GM12878 (cell line): ENCODE data around the gene DNAH5. TPM values are rescaled to one million over a fixed set of nuclear protein-coding genes. Genes with fewer than 3 reads are reported as not detected.

Experiments
- ATAC-seq: fragments of 200-7000 bp; cut with Tn5 transposase; 3 replicates; pipeline ENCODE4 v1.9.1; 2020; ENCODE audit warnings: mild to moderate bottlenecking, moderate library complexity
- BruUV-seq: library from RNA; stranded (reverse); fragments of 400-500 nt; replicated peaks from 2 replicates; lab custom pipeline; 2021; lab: Mats Ljungman, UMichigan
- CTCF ChIA-PET: fragments of 300-600 bp; sonication (Branson Sonifier 250); formaldehyde crosslinking; extraction: SDS; loops from one replicate; lab custom pipeline; 2021; ENCODE audit warnings: inconsistent platforms; lab: Yijun Ruan, JAX
- POLR2A ChIA-PET: fragments of 350-600 bp; formaldehyde crosslinking; extraction: SDS; loops from one replicate; lab custom pipeline; 2021; ENCODE audit warnings: inconsistent platforms; lab: Charles Lee
- RAD21 ChIA-PET: fragments of 300-600 bp; sonication (Branson Sonifier 250); formaldehyde crosslinking; loops from one replicate; lab custom pipeline; 2023; ENCODE audit warnings: antibody characterized with exemption; ENCODE audit not compliant: unreplicated experiment; lab: Charles Lee
- SMC1A ChIA-PET: fragments of 300-600 bp; sonication (Branson Sonifier 250); formaldehyde crosslinking; loops from one replicate; lab custom pipeline; 2023; ENCODE audit not compliant: unreplicated experiment, uncharacterized antibody; lab: Charles Lee
- DNase-seq: peaks from one replicate; pipeline ENCODE4 v3.0.0-alpha.2; 2011; ENCODE audit warnings: low read depth, low spot score
- FAIRE-seq: peaks from 3 replicates; lab custom pipeline; 2011; peaks lifted over from hg19 to GRCh38; lab: Jason Lieb, UNC
- H2AFZ ChIP-seq: 2 replicates; pipeline ENCODE4 v1.6.0; 2011; ENCODE audit warnings: low read depth, low read length, control low read depth; ENCODE audit not compliant: control insufficient read depth
- H3K27ac ChIP-seq: 2 replicates; pipeline ENCODE4 v1.5.1; 2011; ENCODE audit warnings: control low read depth; ENCODE audit not compliant: control insufficient read depth, insufficient read depth
- H3K27me3 ChIP-seq, 2 experiments: replicated peaks in 1 of 2; 2 replicates each; pipeline versions ENCODE4 v1.6.0 to v1.6.1; 2011; ENCODE audit warnings: low read length in 1 of 2; ENCODE audit not compliant: control insufficient read depth in 2 of 2, insufficient read depth in 2 of 2
- H3K36me3 ChIP-seq, 2 experiments: 2 replicates each; pipeline ENCODE4 v1.5.1; 2011; ENCODE audit warnings: low read length in 1 of 2; ENCODE audit not compliant: control insufficient read depth in 2 of 2, insufficient read depth in 2 of 2
- H3K4me1 ChIP-seq: 2 replicates; pipeline ENCODE4 v1.6.1; 2011; ENCODE audit warnings: mild to moderate bottlenecking, low read length, moderate library complexity, mixed read lengths; ENCODE audit not compliant: control insufficient read depth, insufficient read depth
- H3K4me2 ChIP-seq: 2 replicates; pipeline ENCODE4 v1.6.0; 2011; ENCODE audit warnings: control low read depth; ENCODE audit not compliant: control insufficient read depth, insufficient read depth
- H3K4me3 ChIP-seq: fragments of 200-600 bp; sonication (generic); 2 replicates; pipeline ENCODE4 v1.5.1; 2016
- H3K79me2 ChIP-seq: 2 replicates; pipeline ENCODE4 v1.6.0; 2011; ENCODE audit warnings: low read length; ENCODE audit not compliant: control insufficient read depth, insufficient read depth
- H3K9ac ChIP-seq: 2 replicates; pipeline ENCODE4 v1.8.0; 2011; ENCODE audit warnings: low read length, control low read depth, mixed read lengths; ENCODE audit not compliant: control insufficient read depth, insufficient read depth
- H3K9me3 ChIP-seq: replicated peaks from 3 replicates; pipeline ENCODE4 v1.5.1; 2011; ENCODE audit warnings: mild to moderate bottlenecking, low read length; ENCODE audit not compliant: control insufficient read depth, insufficient read depth
- H4K20me1 ChIP-seq: 2 replicates; pipeline ENCODE4 v1.6.0; 2011; ENCODE audit not compliant: control insufficient read depth, insufficient read depth
- ATF2 ChIP-seq: IDR thresholded peaks from 2 replicates; pipeline ENCODE4 v1.6.1; 2012; ENCODE audit warnings: low read length, inconsistent platforms
- BCL11A ChIP-seq: IDR thresholded peaks from 2 replicates; pipeline ENCODE4 v1.6.1; 2011; ENCODE audit warnings: low read depth, low read length
- BMI1 ChIP-seq: fragments of 450-650 bp; IDR thresholded peaks from 2 replicates; pipeline ENCODE4 v1.6.1; 2016; ENCODE audit warnings: mild to moderate bottlenecking, moderate library complexity, borderline replicate concordance
- CBX5 ChIP-seq: sonication (generic); IDR thresholded peaks from 2 replicates; pipeline ENCODE4 v1.6.1; 2016; ENCODE audit warnings: low read depth, moderate library complexity, mild to moderate bottlenecking, inconsistent platforms
- CTCF ChIP-seq, 3 experiments: IDR thresholded peaks in 2 of 3; conservative IDR thresholded peaks in 1 of 3; 2 replicates each; pipeline ENCODE4 v1.5.1; 2011; ENCODE audit warnings: low read depth in 3 of 3, low read length in 3 of 3, mild to moderate bottlenecking in 3 of 3, control low read depth in 2 of 3, moderate library complexity in 2 of 3, inconsistent platforms in 1 of 3, mixed read lengths in 1 of 3; ENCODE audit not compliant: control insufficient read depth in 2 of 3, insufficient read depth in 1 of 3; ENCODE audit errors: extremely low read depth in 1 of 3
- EGR1 ChIP-seq, 2 experiments: IDR thresholded peaks; 1 replicate in 1 of 2; 2 replicates in 1 of 2; pipeline ENCODE4 v1.6.1; 2011 to 2012; ENCODE audit warnings: low read depth in 2 of 2, low read length in 2 of 2, borderline replicate concordance in 1 of 2, mild to moderate bottlenecking in 1 of 2, moderate library complexity in 1 of 2
- EP300 ChIP-seq, 2 experiments: fragments of 150-350 bp in 1 of 2; IDR thresholded peaks; 2 replicates each; pipeline ENCODE4 v1.6.1; 2011 to 2012; ENCODE audit warnings: low read depth in 2 of 2, low read length in 2 of 2, borderline replicate concordance in 1 of 2, improper control_type of control experiment in 1 of 2, inconsistent platforms in 1 of 2; ENCODE audit not compliant: control insufficient read depth in 1 of 2
- HDAC6 ChIP-seq: fragments of 200-600 bp; sonication (generic); IDR thresholded peaks from one replicate; pipeline ENCODE4 v1.8.0; 2017; ENCODE audit warnings: antibody characterized with exemption; ENCODE audit not compliant: unreplicated experiment
- HDGF ChIP-seq: fragments of 450-650 bp; IDR thresholded peaks from 2 replicates; pipeline ENCODE4 v1.6.1; 2016; ENCODE audit warnings: antibody characterized with exemption
- IKZF1 ChIP-seq: fragments of 450-650 bp; conservative IDR thresholded peaks from 2 replicates; pipeline ENCODE4 v1.6.1; 2017; ENCODE audit warnings: antibody characterized with exemption, mild to moderate bottlenecking
- MEF2B ChIP-seq: fragments of 450-650 bp; IDR thresholded peaks from 2 replicates; pipeline ENCODE4 v1.6.1; 2018; ENCODE audit warnings: mild to moderate bottlenecking, moderate library complexity; ENCODE audit not compliant: partially characterized antibody, poor library complexity, severe bottlenecking
- MXI1 ChIP-seq: fragments of 150-350 bp; IDR thresholded peaks from 2 replicates; pipeline ENCODE4 v1.6.1; 2011; ENCODE audit warnings: low read depth, mild to moderate bottlenecking, inconsistent platforms, low read length, improper control_type of control experiment
- NFYA ChIP-seq: IDR thresholded peaks from 2 replicates; pipeline ENCODE4 v1.6.1; 2011; ENCODE audit warnings: low read depth, mild to moderate bottlenecking, low read length, improper control_type of control experiment, borderline replicate concordance
- NR2C1 ChIP-seq: fragments of 450-650 bp; IDR thresholded peaks from 2 replicates; pipeline ENCODE4 v1.6.1; 2017; ENCODE audit warnings: antibody characterized with exemption, mild to moderate bottlenecking, moderate library complexity
- POLR2AphosphoS2 ChIP-seq: IDR thresholded peaks from 2 replicates; pipeline ENCODE4 v1.6.1; 2011; ENCODE audit warnings: low read depth, mild to moderate bottlenecking, low read length, improper control_type of control experiment, moderate library complexity
- ZZZ3 ChIP-seq: IDR thresholded peaks from 2 replicates; pipeline ENCODE4 v1.6.1; 2011; ENCODE audit warnings: low read depth; ENCODE audit not compliant: control insufficient read depth, insufficient read length
- in situ Hi-C: fragments of 300-500 bp; cut with MboI; formaldehyde crosslinking; loops from 9 replicates; pipeline ENCODE4 v1.14.3; 2018; ENCODE audit warnings: mixed read lengths
- intact Hi-C: fragments of 100-400 bp; cut with micrococcal nuclease; formaldehyde crosslinking; loops from one replicate; pipeline ENCODE4 v1.14.2; 2022; ENCODE audit not compliant: unreplicated experiment
- polyA plus RNA-seq, 11 experiments: library from polyadenylated mRNA; depleted of rRNA in 4 of 11; unstranded in 6 of 11; stranded (reverse) in 5 of 11; fragments of >200 nt; fragmentation: Nextera tagmentation in 4 of 11; fragmentation: Illumina TruSeq in 1 of 11; extraction: Ambion mirVana in 4 of 11; extraction: Trizol in 1 of 11; gene quantifications; 1 replicate in 1 of 11; 2 replicates in 10 of 11; pipeline versions ENCODE4 v1.2.1 to v1.2.3, GENCODE V29; 2011 to 2016; ENCODE audit warnings: inconsistent platforms in 2 of 11, missing spikeins in 2 of 11, low read depth in 1 of 11
- total RNA-seq, 4 experiments: library from RNA; depleted of rRNA in 3 of 4; stranded (reverse); fragments of >200 nt in 3 of 4; fragmentation: Illumina TruSeq in 1 of 4; extraction: Trizol in 1 of 4; gene quantifications; 2 replicates each; pipeline versions ENCODE4 v1.2.1 to v1.2.3, GENCODE V29; 2013 to 2021
- TF ChIP-seq, protein P1 (sequence below): IDR thresholded peaks from 2 replicates; pipeline ENCODE4 v1.6.1; 2012; ENCODE audit warnings: improper control_type of control experiment, low read depth, low read length; ENCODE audit not compliant: insufficient replicate concordance

Gene DNAH5
- total and polyA plus RNA-seq, 10 of the 15 experiments (the other 5 are each of a cell fraction or from before 2014, with no cell fraction given), result under 0.01 to 0.30 (median 0.07) TPM; not detected in 7

DNA sequence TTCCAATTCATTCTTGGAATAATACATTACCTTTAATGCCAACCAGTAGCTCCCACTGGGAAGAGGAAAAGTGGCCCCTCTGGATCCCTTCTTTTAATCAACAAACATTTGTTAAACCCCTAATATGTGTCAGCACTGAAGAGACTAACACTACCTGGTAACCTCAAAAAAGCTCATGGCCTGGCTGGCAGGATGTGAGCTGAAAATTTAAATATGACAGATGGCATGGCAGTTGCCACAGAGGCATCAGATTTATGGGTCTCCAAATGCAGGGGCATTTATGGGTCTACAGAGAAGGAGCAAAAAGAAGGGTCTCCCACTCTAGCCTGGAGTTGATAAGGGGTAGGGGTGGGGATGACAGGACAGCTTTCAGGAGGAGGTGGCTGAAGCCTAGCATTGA is 12.5 kb downstream of the DNAH5 start:
- Histone ChIP-seq H3K4me3 (no peak overlapping the region), H3K4me2 (no peak overlapping the region), H3K4me1 (no peaks in the 10 kb centered on the region), H4K20me1 (no peaks in the 10 kb centered on the region), H3K27me3 (no peaks in the 10 kb centered on the region), H2AFZ (no peak overlapping the region), H3K9me3 (no peaks in the 10 kb centered on the region; the same call in 2 of the 3 replicates), H3K9ac (no peak overlapping the region), H3K36me3 (no peaks in the 10 kb centered on the region), H3K27ac (no peak overlapping the region), H3K79me2 (no peaks in the 10 kb centered on the region)
- ChIA-PET CTCF (no interaction called here), RAD21 (no interaction called here), POLR2A (no interaction called here), SMC1A (no interaction called here)
- intact Hi-C loops, result no loop called here
- DNase-seq, result no peak
- no TSS peak for BruUV-seq
- in situ Hi-C loops, result no loop called here
- no peak for ATAC-seq
- TF ChIP-seq EGR1 (IDR thresholded peaks at IDR 0.05; ENCODE audit: borderline replicate concordance in 1 of 2, low read depth in 2 of 2, low read length in 2 of 2) (no peak), HDAC6 (no peak), HDGF (no peak), IKZF1 (no peak), CBX5 (no peak), NFYA (no peak), BCL11A (no peak), MEF2B (no peak), POLR2AphosphoS2 (no peak), ATF2 (no peak), ZZZ3 (no peak), NR2C1 (no peak), CTCF (IDR thresholded peaks at IDR 0.05 in 2 of 3, conservative IDR thresholded peaks at IDR 0.05 in 1 of 3; ENCODE audit: control insufficient read depth in 2 of 3, extremely low read depth in 1 of 3, insufficient read depth in 1 of 3, low read depth in 3 of 3, low read length in 3 of 3) (no peak), MXI1 (no peak), EP300 (IDR thresholded peaks at IDR 0.05; ENCODE audit: borderline replicate concordance in 1 of 2, control insufficient read depth in 1 of 2, low read depth in 2 of 2, low read length in 2 of 2) (no peak), BMI1 (no peak)
- TF ChIP-seq, protein P1, sequence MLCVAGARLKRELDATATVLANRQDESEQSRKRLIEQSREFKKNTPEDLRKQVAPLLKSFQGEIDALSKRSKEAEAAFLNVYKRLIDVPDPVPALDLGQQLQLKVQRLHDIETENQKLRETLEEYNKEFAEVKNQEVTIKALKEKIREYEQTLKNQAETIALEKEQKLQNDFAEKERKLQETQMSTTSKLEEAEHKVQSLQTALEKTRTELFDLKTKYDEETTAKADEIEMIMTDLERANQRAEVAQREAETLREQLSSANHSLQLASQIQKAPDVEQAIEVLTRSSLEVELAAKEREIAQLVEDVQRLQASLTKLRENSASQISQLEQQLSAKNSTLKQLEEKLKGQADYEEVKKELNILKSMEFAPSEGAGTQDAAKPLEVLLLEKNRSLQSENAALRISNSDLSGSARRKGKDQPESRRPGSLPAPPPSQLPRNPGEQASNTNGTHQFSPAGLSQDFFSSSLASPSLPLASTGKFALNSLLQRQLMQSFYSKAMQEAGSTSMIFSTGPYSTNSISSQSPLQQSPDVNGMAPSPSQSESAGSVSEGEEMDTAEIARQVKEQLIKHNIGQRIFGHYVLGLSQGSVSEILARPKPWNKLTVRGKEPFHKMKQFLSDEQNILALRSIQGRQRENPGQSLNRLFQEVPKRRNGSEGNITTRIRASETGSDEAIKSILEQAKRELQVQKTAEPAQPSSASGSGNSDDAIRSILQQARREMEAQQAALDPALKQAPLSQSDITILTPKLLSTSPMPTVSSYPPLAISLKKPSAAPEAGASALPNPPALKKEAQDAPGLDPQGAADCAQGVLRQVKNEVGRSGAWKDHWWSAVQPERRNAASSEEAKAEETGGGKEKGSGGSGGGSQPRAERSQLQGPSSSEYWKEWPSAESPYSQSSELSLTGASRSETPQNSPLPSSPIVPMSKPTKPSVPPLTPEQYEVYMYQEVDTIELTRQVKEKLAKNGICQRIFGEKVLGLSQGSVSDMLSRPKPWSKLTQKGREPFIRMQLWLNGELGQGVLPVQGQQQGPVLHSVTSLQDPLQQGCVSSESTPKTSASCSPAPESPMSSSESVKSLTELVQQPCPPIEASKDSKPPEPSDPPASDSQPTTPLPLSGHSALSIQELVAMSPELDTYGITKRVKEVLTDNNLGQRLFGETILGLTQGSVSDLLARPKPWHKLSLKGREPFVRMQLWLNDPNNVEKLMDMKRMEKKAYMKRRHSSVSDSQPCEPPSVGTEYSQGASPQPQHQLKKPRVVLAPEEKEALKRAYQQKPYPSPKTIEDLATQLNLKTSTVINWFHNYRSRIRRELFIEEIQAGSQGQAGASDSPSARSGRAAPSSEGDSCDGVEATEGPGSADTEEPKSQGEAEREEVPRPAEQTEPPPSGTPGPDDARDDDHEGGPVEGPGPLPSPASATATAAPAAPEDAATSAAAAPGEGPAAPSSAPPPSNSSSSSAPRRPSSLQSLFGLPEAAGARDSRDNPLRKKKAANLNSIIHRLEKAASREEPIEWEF, result no peak
- FAIRE-seq, result no peak
